ENCODE results near the gene ANAPC5.
"Not testable (repeated sequence)": the region's sequence is repeated elsewhere in the genome, so short reads cannot be mapped to it uniquely, and the experiment has no call there.

The ANAPC5 gene

GRCh38 chr12:121310231-121310630, 42.0 kb downstream of the ANAPC5 start:
- not testable (repeated sequence) for DNase-seq (ENCODE audit: low spot score)

DNA sequence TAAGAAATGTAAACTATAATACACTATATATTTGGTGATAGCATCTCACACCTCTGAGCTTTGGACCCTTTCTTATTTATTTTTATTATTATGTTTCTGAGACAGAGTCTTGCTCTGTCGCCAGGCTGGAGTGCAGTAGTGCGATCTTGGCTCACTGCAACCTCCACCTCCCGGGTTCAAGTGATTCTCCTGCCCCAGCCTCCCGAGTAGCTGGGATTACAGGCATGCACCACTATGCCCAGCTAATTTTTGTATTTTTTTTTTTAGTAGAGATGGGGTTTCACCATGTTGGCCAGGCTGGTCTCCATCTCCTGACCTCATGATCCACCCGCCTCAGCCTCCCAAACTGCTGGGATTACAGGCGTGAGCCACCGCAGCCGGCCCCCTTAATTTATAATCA, 44.8 kb downstream of the ANAPC5 start:
- not testable (repeated sequence) for DNase-seq (ENCODE audit: low spot score)

- no peak for DNase-seq (ENCODE audit: low spot score)
These were observed 47.9 kb downstream of the ANAPC5 start for GRCh38 chr12:121304306-121304705.

DNA sequence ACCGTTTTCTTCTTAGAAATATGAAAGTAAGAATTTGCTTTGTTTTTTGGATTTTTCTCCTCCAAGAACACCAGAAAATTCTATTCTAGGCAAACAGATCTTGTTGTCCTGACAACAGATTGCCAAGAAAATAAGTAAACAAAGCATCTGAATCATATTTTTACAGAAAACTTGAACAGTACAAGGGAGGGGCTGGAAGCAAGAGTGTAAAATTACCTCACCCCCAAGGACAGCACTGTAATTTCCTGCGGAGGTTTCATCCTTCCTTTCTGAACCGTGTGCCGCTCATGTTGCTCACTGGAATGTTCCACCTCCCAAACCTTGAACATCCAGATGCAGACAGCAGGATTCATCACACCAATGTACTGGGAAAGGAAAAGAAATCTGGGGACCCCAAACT, 50.3 kb downstream of the ANAPC5 start:
- no peak for DNase-seq (ENCODE audit: low spot score)

- DNase-seq (ENCODE audit: low spot score), result no peak
These were observed 52.0 kb downstream of the ANAPC5 start for GRCh38 chr12:121300083-121300819.

- DNase-seq (ENCODE audit: low spot score), result no peak
These were observed 52.5 kb downstream of the ANAPC5 start for GRCh38 chr12:121299662-121300061.

GRCh38 chr12:121298411-121298810, 53.8 kb downstream of the ANAPC5 start:
- DNase-seq (ENCODE audit: low spot score), result not testable (repeated sequence)

DNA sequence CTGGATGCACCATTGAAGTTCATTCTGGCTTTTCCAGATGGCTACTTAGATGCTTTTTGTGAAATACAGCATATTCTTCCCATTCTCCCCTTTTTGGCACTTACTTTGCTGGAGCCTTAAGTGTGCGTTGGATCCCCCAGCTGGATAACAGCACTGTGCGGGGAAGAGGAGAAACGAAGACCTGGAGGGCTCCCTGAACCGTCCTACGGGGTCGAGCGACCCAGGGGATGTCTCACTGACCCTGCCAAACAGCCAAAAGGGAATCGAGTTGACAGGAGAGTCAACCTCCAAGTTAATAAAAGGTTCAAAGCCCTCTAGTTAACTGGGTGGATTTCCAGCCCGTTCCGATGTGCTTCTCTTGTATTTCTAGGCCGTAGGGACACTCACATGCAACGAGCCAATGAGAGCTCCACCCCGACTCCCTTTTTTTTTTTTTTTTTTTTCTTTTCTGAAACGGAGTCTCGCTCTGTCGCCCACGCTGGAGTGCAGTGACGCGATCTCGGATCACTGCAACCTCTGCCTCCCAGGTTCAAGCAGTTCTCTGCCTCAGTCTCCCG, 54.7 kb downstream of the ANAPC5 start:
- peak; percentile 57 for DNase-seq (ENCODE audit: low spot score)

GRCh38 chr12:121296618-121297434, 55.4 kb downstream of the ANAPC5 start, which contains the start of gene CAMKK2:
Gene CAMKK2 (minus strand): TSS chr12:121296709. CDS start chr12:121274526, 22,183 bp downstream.
- DNase-seq (ENCODE audit: low spot score), result peak; percentile 92

- DNase-seq (ENCODE audit: low spot score), result peak; percentile 18
These were observed 56.2 kb downstream of the ANAPC5 start for GRCh38 chr12:121295746-121296617.

GRCh38 chr12:121295116-121295745, 57.0 kb downstream of the ANAPC5 start:
- no peak for DNase-seq (ENCODE audit: low spot score)

- DNase-seq (ENCODE audit: low spot score), result no peak
These were observed 57.9 kb downstream of the ANAPC5 start for GRCh38 chr12:121294151-121294889.

DNA sequence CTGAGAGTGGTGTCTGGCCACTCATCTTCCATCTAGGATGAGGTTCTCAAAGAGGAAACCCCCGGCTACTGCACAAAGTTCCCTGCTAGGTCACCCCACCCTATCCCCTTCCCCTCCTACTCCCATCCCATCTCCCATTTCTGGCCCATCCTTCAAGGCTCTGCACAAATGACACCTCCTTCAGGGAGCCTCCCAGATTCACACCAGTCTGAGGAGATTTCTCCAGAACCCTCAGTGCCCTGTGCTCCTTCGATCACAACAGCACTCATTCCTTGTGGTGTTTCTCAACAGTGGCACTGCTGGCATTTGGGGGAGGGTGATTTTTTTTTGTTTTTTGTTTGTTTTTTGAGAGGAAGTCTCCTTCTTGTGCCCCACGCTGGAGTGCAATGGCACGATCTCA, 58.6 kb downstream of the ANAPC5 start:
- DNase-seq (ENCODE audit: low spot score), result no peak

- DNase-seq (ENCODE audit: low spot score), result no peak
These were observed 61.8 kb downstream of the ANAPC5 start for GRCh38 chr12:121290410-121290809.

- DNase-seq (ENCODE audit: low spot score), result no peak
These were observed 62.2 kb downstream of the ANAPC5 start for GRCh38 chr12:121289962-121290361.

- DNase-seq (ENCODE audit: low spot score), result no peak
These were observed 63.2 kb downstream of the ANAPC5 start for GRCh38 chr12:121288986-121289385.

GRCh38 chr12:121288158-121288845, 63.9 kb downstream of the ANAPC5 start:
- no peak for DNase-seq (ENCODE audit: low spot score)

- no peak for DNase-seq (ENCODE audit: low spot score)
These were observed 64.8 kb downstream of the ANAPC5 start for GRCh38 chr12:121287267-121287954.

DNA sequence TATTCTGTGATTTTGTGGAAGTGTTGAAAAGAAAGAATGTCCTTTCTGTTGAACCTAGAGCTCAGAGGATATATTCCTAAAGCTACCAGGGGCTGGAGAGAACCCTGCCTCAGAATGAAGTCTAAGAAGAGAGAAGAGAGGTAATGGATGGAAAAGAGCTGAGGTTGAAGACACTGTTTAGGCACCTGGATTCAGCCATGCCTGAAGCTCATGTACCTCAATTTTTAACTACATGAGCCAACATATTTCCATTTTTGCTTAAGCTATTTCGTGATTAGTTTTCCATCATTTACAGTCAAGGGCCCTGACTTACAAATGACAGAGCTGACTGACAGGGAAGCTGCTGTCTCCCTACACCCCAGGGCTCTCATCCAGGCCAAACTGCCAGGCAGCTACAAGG, 66.4 kb downstream of the ANAPC5 start:
- no peak for DNase-seq (ENCODE audit: low spot score)
